GM18861 (cell line): ENCODE measurements around the gene EOLA1.
"Not testable (repeated sequence)": the region's sequence is repeated elsewhere in the genome, so short reads cannot be mapped to it uniquely, and the experiment has no call there.

Source experiments
- ATAC-seq: cut with Tn5 transposase; IDR thresholded peaks from one replicate; pipeline ENCODE4 v1.9.1; 2021; ENCODE audit not compliant: unreplicated experiment

The EOLA1 gene

DNA sequence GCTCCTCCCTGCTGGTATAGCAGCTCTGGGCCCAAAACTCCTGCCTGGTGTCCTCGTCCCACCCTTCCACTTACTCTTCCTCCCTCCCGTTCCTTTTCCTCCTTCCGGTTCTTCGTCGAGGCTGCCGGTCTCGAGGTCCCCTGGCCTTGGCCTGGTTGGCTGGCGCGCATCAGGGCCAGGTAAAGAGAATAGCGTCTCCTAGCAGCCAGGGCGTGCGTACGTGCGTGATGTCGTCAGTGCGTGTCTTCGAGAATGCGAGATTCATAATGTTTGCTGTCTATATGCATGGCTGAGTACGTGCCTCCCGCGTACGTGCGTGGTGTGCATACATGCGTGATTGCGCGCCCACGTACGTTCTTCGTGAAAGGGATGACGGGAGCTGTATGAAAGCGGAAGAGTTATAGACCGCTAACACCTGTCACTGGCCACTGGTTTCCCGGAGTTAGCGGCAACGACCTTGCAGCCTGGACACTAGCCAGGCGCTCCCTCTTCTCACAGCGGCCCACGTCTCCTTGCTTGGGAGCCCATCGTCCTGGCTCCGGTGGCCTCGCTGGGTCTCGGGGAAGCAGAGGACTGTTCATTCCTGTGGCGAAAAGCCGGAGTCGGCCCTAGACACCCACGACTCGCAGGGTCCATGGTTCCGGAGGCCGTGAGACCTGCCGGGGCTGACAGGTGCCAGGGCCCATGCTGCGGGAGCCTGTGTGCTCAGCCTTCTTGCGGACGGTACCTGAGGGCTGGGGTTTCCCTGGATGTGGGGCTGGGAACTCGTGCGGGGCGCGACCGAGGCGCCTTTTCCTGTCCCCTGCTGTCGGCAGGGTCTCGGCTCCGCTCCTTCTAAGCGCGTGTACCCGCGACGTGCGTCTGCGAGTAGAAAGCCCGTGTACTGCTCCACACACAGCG, at the start of gene EOLA1:
Gene EOLA1 (plus strand): TSS at position 392 of the 900 bp plus-strand sequence. CDS start 4,619 bp downstream, outside the sequence.
- ATAC-seq: peak; percentile 86

DNA sequence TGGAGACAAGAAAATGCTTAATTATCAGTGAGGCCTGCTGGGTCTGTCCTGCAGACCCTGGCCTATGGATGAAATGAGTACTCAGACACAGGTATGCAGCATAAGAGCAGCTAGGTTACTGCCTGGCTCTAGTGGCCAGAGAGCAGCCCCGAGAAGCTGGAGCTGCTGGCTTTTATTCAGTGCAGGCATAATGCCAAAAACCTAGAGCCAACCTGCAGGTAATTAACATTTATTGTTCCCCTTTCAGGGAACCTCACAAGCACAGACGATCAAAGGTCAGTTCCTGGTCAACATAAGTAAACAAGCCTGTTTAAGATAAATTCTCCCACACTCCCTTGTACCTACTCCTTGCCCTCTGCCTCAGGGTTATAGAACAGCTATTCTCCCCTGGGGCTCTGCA, 49.0 kb upstream of the EOLA1 start:
- no peak for ATAC-seq

DNA sequence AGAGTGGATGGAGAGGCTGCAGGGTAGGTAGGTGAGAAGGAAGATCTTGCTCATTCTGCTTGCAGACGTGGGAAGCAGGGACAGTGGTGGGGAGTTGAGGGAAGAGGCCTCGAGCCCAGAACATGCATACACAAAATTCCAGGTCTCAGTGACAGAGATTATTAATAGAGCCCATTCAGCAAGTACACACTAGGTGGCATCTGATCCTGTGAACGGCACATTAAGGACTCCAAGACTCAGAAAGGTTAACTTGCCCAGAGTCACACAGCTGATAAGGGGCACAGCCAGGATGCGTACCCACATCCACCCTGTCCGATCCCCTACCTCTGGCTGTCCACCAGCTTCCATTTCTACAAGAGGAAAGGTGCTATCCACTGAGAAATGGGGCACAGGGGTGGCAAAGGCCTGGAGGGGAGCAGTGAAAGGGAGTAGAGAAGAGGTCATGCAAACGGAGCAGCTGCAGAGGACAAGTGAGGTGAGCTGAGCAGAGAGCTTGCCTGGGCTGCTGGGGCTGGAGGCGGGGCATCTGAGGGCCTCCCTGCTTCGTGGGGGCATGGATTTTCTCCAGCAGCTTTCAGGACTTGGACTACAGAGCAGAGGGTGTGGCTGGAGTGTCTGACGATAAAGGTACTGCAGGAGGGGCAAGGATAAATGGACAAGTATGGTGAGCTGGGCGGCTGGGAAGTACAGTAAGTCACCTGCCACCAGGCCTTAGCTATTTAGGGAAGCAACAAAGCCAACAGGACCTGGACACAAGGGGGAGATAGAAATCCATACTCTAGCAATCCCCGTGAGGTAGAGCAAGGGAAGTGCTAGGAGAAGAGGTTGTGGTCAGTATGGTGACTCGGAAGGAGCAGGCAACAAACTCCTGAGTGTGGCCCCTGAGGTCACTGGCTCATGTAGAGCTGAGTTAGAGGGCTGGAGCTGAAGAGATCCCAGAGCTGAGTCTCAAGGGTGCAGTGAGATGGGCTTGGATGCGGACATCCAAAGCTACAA, 46.9 kb upstream of the EOLA1 start:
- no peak for ATAC-seq

DNA sequence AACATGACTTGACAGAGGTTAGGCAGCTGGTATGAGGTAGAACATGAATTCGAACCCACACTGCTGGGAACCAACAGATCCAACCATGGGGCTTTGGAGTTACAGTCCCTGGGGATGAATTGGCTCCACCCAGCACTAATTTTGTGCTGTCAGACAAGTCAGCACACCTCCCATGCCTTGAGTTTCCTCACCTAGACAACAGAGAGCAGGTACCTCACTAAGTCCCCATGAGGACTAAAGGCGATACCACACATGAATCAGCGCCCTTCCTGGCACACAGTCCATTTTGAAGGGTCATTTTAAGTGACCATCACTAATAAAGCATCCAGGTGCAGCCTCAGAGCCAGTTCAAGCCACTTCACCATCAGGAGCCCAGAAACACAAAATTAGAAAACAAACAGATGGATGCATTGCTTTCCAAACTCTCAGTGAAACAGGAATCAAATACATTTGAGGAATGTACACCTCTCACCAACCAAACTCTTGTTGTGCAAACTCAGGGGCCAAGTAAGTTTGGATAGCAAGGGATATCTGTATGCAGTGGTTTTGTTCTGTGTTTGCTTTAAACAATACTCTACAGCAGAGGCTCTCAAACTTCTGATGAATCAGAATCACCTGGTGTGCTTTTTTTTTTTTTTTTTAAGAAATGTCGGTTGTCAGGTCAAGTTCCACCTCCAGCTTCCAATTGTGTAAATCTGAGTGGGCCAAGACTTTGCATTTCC, 45.8 kb upstream of the EOLA1 start:
- ATAC-seq: no peak

DNA sequence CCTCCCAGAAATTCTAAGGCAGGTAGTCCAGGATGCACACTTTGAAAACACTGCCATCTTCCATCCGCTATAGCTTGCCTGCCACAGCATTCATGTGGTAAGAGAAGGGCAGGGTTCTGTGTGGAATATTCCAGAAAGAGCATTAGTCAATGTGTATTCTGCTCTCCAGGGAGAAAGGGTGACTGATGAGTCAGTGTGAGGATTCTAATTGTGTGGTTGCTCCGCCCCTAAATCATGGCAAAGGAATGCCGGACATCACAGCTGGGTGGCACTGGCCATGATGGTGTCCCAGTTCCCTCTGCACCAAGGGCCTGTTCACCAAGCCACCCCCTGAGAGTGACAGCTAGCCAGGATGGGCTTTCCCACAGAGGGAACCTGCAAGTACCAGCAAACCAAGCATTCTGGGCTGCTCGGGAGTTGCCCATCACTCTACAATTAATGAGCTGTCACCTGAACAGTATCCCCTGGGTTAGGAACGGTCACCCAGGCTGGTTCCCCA, 45.2 kb upstream of the EOLA1 start:
- ATAC-seq: no peak

DNA sequence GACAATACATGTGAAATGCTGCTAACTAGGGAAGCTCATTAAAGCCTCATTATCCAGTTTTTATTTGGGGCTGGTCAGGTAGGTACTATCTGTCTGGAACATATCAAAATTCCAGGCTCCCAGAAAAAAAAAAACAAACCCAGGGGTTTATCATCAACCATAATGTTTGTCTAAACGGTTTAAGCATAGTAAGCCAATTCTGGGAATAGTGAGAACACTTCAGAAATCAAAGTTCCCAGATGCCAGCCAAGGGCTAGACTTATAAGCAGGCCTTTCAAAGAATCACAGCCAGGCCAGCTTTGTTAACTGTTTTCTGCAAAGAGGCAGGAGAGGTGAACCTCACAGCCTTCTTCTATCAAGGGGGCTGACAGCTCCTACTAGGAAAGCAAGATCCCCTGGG, 43.8 kb upstream of the EOLA1 start:
- ATAC-seq: no peak

DNA sequence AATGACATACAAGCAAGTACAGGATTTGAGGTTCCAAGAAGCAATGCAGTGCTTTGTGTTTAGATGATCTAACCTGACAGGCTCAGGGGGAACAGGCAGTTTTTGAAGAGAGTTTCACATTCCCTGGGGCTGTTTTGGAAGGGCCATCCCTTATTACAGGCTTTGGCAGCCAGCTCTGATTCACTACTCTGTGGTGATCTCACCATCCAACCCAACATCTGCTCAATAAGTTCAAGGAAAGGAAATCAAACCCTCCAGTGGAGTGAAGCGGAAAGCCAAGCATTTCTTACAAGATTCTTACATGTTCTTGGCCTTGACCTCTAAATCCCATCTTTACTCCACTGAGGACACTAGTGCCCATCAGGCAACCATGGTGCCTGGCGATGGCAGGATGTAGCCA, 43.2 kb upstream of the EOLA1 start:
- no peak for ATAC-seq

DNA sequence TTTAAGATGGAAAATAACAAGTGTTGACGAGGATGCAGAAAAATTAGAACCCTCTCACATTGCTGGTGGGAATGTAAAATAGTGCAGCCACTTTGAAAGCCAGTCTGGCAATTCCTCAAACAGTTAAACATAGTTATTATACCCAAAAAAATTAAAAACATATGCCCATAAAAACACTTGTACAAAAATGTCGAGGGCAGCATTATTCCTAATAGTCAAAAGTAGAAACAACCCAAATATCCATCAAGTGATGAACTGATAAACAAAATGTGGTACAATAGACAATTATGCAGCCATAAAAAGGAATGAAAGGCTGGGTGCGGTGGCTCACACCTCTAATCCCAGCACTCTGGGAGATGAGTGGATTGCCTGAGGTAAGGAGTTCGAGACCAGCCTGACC, 42.0 kb upstream of the EOLA1 start:
- no peak for ATAC-seq

DNA sequence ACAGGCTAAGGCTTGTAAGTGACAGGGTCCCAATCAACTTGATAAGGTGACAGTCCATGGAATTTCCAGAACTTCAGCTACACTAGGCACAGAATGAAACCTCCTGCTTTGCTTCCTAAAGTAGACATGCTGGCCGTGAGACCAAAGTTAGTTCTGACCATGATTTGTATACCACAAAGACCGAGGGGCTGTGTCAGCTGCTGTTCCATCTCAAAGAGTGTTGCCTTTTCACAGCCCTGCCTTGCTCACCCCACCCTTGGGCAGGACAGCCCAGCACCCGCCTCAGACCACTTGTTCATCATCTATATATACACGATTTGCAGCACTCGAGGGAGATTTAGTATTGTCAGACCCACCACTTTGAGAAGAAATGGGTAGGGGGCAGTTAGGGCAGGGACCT, 41.0 kb upstream of the EOLA1 start:
- ATAC-seq: no peak

DNA sequence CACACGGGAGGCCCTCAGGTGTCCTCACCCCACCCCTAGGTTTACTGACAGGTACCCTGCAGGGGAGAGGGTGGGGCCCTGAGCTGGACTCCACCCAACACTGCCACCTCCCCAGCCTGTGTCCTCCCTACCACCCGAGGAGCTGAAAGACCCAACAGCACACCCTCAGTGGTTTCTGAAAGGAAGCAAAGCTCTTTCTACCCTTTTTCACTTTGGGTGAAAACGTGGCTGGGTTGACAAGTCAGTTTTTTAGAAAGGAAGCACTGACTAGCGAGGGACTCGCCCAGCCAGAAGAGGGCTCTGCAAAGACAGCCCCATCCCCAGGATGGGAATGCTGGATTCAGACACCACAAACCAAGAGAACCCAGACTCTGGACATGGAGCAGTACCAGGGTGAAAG, 37.9 kb upstream of the EOLA1 start:
- not testable (repeated sequence) for ATAC-seq

DNA sequence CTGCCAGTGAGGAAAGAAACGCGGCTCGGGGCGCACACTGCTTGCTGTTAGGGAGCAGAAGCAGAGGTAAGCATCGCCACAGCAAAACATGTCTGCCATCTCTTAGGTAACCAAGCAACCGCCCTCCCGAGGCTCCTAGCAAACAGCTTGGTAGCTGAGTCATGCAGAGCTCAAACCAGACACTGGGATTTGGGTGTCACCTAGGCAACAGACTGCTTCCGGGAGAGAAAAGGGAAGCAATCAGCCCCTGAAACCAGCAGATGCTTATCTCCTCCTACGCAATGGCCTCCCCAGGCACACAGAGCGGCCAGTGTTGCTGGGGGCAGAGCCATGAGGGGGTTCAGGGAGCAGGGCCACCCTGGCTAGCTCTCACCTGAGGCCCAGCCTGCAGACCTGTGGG, 37.4 kb upstream of the EOLA1 start:
- ATAC-seq: peak; percentile 76

DNA sequence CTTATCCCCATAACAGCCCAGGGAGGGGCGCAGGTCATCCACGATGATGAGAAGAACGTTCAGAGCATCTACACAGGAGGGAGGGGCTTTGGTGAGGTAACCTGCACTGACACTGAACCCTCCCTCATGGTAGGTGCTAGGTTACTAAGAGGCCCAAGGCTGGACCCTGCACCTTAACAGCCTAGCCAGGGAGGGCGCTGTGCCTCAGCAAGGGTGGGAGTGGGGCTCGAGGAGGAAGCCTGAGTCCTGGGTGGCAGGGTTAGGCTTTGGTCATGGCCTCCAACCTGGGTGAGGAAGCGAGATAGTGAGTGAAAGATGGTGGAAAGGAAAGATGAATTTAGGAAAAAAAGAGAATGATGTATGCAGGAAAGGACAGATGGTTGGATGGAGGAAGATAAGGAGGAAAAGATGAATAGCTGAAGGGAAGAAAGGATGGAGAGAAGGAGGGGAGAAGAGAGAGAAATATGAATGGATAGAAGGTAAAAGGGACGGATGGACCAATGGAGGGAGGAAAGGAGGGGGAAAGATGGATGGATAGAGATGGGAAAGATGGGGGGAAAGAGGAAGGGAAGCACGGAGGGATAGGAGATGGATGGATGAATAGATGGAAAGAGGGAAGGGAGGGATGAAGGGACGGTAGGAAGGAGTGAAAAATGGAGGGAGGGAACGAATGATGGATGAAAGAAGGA, 36.4 kb upstream of the EOLA1 start:
- peak; percentile 40 for ATAC-seq

DNA sequence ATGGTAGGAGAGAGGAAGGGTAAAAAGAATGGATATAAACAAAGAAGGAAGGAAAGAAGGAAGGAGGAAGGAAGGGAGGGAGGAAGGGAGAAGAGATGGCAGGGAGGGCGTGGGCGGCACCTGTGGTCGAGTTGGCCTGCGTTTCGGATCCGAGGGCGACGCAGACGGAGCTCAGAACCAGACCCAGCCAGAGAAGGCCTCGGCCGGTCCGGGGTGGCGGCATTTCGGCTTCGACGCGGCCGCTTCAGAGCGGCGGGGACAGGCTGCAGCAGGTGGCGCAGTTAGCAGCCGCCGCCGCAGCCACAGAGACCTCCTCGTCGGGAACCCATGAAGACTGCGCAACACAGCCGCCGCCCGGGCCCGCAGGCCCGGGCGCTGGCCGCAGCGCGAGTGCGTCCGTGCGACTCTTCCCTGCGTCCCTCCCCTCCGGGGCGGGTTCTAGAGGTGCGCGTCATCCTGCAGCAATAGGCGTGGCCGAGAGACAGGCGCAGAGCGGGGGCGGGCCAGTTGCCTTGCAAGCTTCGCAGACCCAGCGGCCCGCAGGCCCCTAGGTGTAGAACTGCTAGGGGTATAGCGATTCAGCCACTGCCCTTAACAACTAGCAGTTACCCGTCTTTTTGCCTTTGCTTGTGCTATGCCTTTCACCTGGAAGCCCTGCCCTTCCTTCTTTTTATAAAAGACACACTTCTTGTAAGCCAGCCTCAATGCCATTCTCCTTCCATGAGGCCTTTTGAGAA, 35.7 kb upstream of the EOLA1 start, which contains the start of gene IDS:
Gene IDS (minus strand): TSS at position 392 of the 737 bp plus-strand sequence. CDS start 169 bp downstream, at position 223.
- peak; percentile 80 for ATAC-seq

DNA sequence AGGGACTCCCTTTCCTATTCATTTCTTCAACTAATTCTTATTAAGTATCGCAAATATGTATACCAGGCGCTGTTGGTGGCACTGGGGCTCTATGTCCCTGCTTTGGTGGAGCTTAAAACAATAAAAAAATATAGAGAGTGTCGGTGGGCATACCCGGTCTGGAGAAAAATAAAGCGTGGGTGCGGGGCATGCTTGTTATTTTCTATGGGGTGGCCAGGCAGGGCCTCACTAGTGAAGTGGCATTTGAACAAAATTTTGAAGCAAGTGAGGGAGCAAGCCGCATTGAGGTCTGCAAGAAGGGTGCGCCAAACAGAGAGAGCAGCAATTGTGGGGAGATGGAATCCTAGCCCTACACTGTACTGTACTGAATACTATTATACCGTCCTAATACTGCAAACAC, 35.1 kb upstream of the EOLA1 start:
- ATAC-seq: no peak

DNA sequence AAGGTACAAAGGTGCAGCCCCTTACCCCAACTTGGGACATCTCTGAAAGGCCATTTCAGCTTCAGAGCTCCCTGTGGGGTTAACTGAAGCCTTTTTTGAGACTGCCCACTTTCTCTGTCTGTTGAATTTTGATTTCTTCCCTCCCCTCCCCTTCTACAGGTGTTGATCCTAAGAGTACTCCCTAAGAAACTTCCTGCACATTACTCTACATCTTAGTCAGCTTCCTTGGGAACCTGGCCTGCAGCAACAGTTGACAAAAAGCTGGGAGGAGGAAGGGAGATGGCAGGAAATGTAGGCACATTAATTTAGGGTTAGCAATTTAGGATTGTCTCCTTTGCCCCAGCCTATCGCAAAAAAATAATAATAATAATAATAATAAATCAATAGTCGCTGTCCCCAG, 34.5 kb upstream of the EOLA1 start:
- ATAC-seq: no peak

DNA sequence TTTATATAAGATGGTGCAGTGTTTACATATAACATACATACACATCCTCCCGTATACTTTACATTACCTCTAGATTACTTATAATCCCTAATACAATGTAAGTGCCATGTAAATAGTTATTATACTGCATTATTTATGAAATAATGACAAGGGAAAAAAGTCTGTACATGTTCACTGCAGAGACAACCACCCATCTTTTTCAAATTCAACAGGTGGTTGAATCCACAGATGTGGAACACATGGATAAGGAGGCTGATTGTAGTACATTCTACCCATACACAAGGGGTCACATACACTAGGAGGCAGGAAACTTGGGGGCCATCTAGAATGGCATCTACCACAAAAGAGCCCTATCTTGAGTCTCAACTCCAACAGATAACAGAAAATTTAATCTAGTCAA, 32.3 kb upstream of the EOLA1 start:
- ATAC-seq: no peak

DNA sequence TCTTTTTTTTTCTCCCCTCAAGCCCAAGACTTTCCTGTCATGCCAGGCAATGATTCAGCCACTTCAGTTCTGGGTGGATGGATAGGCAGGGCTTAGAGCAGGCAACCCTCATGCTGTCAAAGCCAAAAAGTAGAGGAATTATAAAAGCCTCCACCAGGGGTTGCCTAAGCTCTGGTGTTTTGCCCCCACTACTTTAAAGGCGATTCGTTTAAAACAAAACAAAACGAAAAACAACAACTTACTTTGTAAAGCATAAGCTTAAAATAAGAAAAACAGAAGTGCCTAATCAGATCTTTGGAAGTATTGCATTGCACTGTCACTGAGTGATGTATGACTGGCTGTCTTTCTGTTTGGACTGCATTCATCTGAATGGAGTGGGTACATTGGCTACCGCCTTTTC, 30.4 kb upstream of the EOLA1 start:
- ATAC-seq: no peak

DNA sequence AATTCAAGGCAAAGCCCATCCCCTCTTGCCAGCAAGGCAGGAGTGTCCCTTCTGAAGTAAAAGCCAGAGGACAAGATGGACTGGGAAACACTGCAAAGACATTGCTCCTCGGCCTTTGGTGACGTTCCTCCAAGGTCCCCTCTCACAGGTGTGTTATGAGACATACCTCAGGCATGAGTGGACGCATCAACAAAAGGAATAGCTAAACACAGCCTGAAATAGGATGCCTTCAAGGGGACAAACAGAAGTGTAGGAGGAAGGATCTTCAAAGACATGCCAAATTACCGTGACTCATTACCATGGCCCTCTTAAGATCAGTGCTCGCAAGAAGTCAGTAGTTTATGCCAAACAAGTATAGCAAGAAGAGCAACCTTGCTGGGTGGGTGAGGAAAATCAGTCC, 29.7 kb upstream of the EOLA1 start:
- no peak for ATAC-seq

DNA sequence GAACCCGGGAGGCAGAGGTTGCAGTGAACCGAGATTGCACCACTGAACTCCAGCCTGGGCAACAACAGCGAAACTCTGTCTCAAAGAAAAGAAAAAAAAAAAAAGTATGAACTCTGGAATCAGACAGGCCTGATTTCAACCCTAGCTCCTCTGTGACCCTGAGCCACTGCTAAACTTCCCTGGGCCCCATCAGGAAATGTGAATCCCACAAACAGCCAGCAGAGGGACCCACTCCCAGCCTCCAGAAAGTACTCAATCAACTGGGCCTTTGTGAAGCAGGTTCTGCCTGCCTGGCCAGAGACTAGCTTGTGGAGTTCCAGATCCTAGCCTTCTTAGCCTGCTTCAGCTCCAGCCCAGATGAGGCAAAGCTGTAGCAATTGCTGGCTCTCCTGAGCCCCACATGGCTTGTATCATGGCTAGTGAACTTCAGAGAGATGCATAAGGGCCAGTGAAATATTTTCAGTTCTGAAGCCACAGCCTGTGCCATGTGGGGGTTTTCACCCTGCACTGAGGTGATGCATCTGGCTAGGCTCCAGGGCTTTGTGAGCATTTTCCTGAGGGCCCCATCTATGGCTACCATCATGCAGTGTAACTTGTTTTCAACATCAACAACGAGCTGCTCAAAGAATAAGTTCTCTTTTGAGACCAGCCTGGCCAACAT, 28.5 kb upstream of the EOLA1 start:
- ATAC-seq: peak; percentile 89
